ENCODE data around the gene CSH2.
"Not testable (repeated sequence)": the region's sequence is repeated elsewhere in the genome, so short reads cannot be mapped to it uniquely, and the experiment has no call there.

The CSH2 gene

GRCh38 chr17:63881935-63882601, 8.6 kb upstream of the CSH2 start, which contains the start of gene GH2:
GH2 (minus strand) TSS chr17:63881944; CDS start chr17:63881801, 143 bp downstream.
- no CpG with 5 or more reads among the region's 15 CpGs for WGBS, 2 donors (ENCODE audit: extremely low coverage in 2 of 2, insufficient read length in 2 of 2, insufficient replicate concordance in 1 of 2)
- H3K4me1 ChIP-seq (ENCODE audit: control insufficient read depth in 2 of 2, insufficient read depth in 1 of 2, low read depth in 1 of 2, low read length in 2 of 2), result no peaks in the 10 kb centered on the region

GRCh38 chr17:63881337-63881736, 7.9 kb upstream of the CSH2 start:
- not testable (repeated sequence) for H2AFZ ChIP-seq (ENCODE audit: low read length); H4K8ac ChIP-seq (ENCODE audit: low read depth, low read length); H2BK120ac ChIP-seq (ENCODE audit: low read depth, low read length); H3K79me1 ChIP-seq (ENCODE audit: low read depth, low read length); H3K36me3 ChIP-seq (replicated peaks in 1 of 2; ENCODE audit: control insufficient read depth in 2 of 2, insufficient read depth in 2 of 2, low read length in 2 of 2); H4K91ac ChIP-seq (ENCODE audit: low read depth, low read length, poor library complexity); H3K14ac ChIP-seq (ENCODE audit: low read length); H2BK15ac ChIP-seq (ENCODE audit: low read length); H2BK12ac ChIP-seq (ENCODE audit: low read length); H3K9me3 ChIP-seq (replicated peaks in 1 of 2; ENCODE audit: control insufficient read depth in 2 of 2, insufficient read depth in 1 of 2, low read depth in 1 of 2, low read length in 2 of 2); H3K18ac ChIP-seq (ENCODE audit: low read length); H3K23ac ChIP-seq (ENCODE audit: low read depth, low read length, poor library complexity); H2AK5ac ChIP-seq (ENCODE audit: low read depth, low read length); H3K4me2 ChIP-seq (ENCODE audit: insufficient read depth, low read length, poor library complexity, severe bottlenecking); H3K4ac ChIP-seq (ENCODE audit: low read length); H3K4me1 ChIP-seq (ENCODE audit: control insufficient read depth in 2 of 2, insufficient read depth in 1 of 2, low read depth in 1 of 2, low read length in 2 of 2); H3K9ac ChIP-seq (ENCODE audit: low read depth, low read length, poor library complexity); H3K4me3 ChIP-seq (ENCODE audit: low read length in 2 of 2); H2BK5ac ChIP-seq (ENCODE audit: low read length); H3K27ac ChIP-seq (replicated peaks; ENCODE audit: low read length); DNase-seq (ENCODE audit: low spot score); H3K27me3 ChIP-seq (ENCODE audit: control insufficient read depth in 3 of 3, insufficient read depth in 3 of 3, low read depth in 1 of 3, low read length in 3 of 3)
- WGBS, 2 donors (ENCODE audit: extremely low coverage in 2 of 2, insufficient read length in 2 of 2, insufficient replicate concordance in 1 of 2), result no CpG with 5 or more reads among the region's 11 CpGs

More at GRCh38 chr17:63881935-63882601, 8.6 kb upstream of the CSH2 start, which contains the start of gene GH2:
- no peak within 1 kb of the TSS for H3K4me3 ChIP-seq (ENCODE audit: low read length in 2 of 2)
- H2BK120ac ChIP-seq (ENCODE audit: low read depth, low read length), result no peak within 1 kb of the TSS
- no peaks in the 10 kb centered on the region for H3K27me3 ChIP-seq (ENCODE audit: control insufficient read depth in 3 of 3, insufficient read depth in 3 of 3, low read depth in 1 of 3, low read length in 3 of 3)
- H3K27ac ChIP-seq (replicated peaks; ENCODE audit: low read length), result no peak within 1 kb of the TSS
- no peaks in the 10 kb centered on the region for H3K9me3 ChIP-seq (replicated peaks in 1 of 2; ENCODE audit: control insufficient read depth in 2 of 2, insufficient read depth in 1 of 2, low read depth in 1 of 2, low read length in 2 of 2)
- no peak within 1 kb of the TSS for H4K8ac ChIP-seq (ENCODE audit: low read depth, low read length)
- no peak within 1 kb of the TSS for H4K91ac ChIP-seq (ENCODE audit: low read depth, low read length, poor library complexity)
- no peak within 1 kb of the TSS for H3K4me2 ChIP-seq (ENCODE audit: insufficient read depth, low read length, poor library complexity, severe bottlenecking)
- H3K4ac ChIP-seq (ENCODE audit: low read length), result no peak within 1 kb of the TSS
- H3K36me3 ChIP-seq (replicated peaks in 1 of 2; ENCODE audit: control insufficient read depth in 2 of 2, insufficient read depth in 2 of 2, low read length in 2 of 2), result no peaks in the 10 kb centered on the region
- no peak within 1 kb of the TSS for H2AK5ac ChIP-seq (ENCODE audit: low read depth, low read length)
- no peak within 1 kb of the TSS for H3K9ac ChIP-seq (ENCODE audit: low read depth, low read length, poor library complexity)
- H3K14ac ChIP-seq (ENCODE audit: low read length), result peak within 1 kb of the TSS; percentile 71
- H2BK12ac ChIP-seq (ENCODE audit: low read length), result no peak within 1 kb of the TSS
- no peak within 1 kb of the TSS for H2BK15ac ChIP-seq (ENCODE audit: low read length)
- H3K18ac ChIP-seq (ENCODE audit: low read length), result no peak within 1 kb of the TSS
- H3K23ac ChIP-seq (ENCODE audit: low read depth, low read length, poor library complexity), result peak within 1 kb of the TSS; percentile 43
- peak within 1 kb of the TSS; percentile 82 for H2BK5ac ChIP-seq (ENCODE audit: low read length)
- no peak within 1 kb of the TSS for H2AFZ ChIP-seq (ENCODE audit: low read length)
- DNase-seq (ENCODE audit: low spot score), result peak; percentile 48
- no peaks in the 10 kb centered on the region for H3K79me1 ChIP-seq (ENCODE audit: low read depth, low read length)

- Histone ChIP-seq H3K14ac (ENCODE audit: low read length) (peak overlapping the region; percentile 71), H2BK120ac (ENCODE audit: low read depth, low read length) (no peak overlapping the region), H3K27ac (replicated peaks; ENCODE audit: low read length) (no peak overlapping the region), H4K8ac (ENCODE audit: low read depth, low read length) (no peak overlapping the region), H3K4me2 (ENCODE audit: insufficient read depth, low read length, poor library complexity, severe bottlenecking) (no peak overlapping the region), H3K9me3 (replicated peaks in 1 of 2; ENCODE audit: control insufficient read depth in 2 of 2, insufficient read depth in 1 of 2, low read depth in 1 of 2, low read length in 2 of 2) (no peaks in the 10 kb centered on the region), H3K4ac (ENCODE audit: low read length) (no peak overlapping the region), H2AK5ac (ENCODE audit: low read depth, low read length) (no peak overlapping the region), H3K9ac (ENCODE audit: low read depth, low read length, poor library complexity) (no peak overlapping the region), H3K23ac (ENCODE audit: low read depth, low read length, poor library complexity) (no peak overlapping the region), H2AFZ (ENCODE audit: low read length) (no peak overlapping the region), H4K91ac (ENCODE audit: low read depth, low read length, poor library complexity) (no peak overlapping the region), H2BK5ac (ENCODE audit: low read length) (peak overlapping the region; percentile 82), H2BK15ac (ENCODE audit: low read length) (no peak overlapping the region), H3K18ac (ENCODE audit: low read length) (no peak overlapping the region), H3K4me3 (ENCODE audit: low read length in 2 of 2) (no peak overlapping the region), H3K27me3 (ENCODE audit: control insufficient read depth in 3 of 3, insufficient read depth in 3 of 3, low read depth in 1 of 3, low read length in 3 of 3) (no peaks in the 10 kb centered on the region), H2BK12ac (ENCODE audit: low read length) (no peak overlapping the region), H3K4me1 (ENCODE audit: control insufficient read depth in 2 of 2, insufficient read depth in 1 of 2, low read depth in 1 of 2, low read length in 2 of 2) (no peaks in the 10 kb centered on the region), H3K36me3 (replicated peaks in 1 of 2; ENCODE audit: control insufficient read depth in 2 of 2, insufficient read depth in 2 of 2, low read length in 2 of 2) (no peaks in the 10 kb centered on the region), H3K79me1 (ENCODE audit: low read depth, low read length) (no peaks in the 10 kb centered on the region)
- WGBS, 2 donors (ENCODE audit: extremely low coverage in 2 of 2, insufficient read length in 2 of 2, insufficient replicate concordance in 1 of 2), result no CpG with 5 or more reads among the region's 12 CpGs
- no peak for DNase-seq (ENCODE audit: low spot score)
These were observed 7.2 kb upstream of the CSH2 start for GRCh38 chr17:63880706-63881105.

GRCh38 chr17:63878413-63878812, 4.9 kb upstream of the CSH2 start:
- not testable (repeated sequence) for H3K36me3 ChIP-seq (replicated peaks in 1 of 2; ENCODE audit: control insufficient read depth in 2 of 2, insufficient read depth in 2 of 2, low read length in 2 of 2); H3K14ac ChIP-seq (ENCODE audit: low read length); H3K4ac ChIP-seq (ENCODE audit: low read length); H3K9ac ChIP-seq (ENCODE audit: low read depth, low read length, poor library complexity); H2AFZ ChIP-seq (ENCODE audit: low read length); H3K9me3 ChIP-seq (replicated peaks in 1 of 2; ENCODE audit: control insufficient read depth in 2 of 2, insufficient read depth in 1 of 2, low read depth in 1 of 2, low read length in 2 of 2); H4K8ac ChIP-seq (ENCODE audit: low read depth, low read length); H3K4me1 ChIP-seq (ENCODE audit: control insufficient read depth in 2 of 2, insufficient read depth in 1 of 2, low read depth in 1 of 2, low read length in 2 of 2); H3K4me3 ChIP-seq (ENCODE audit: low read length in 2 of 2); H2BK15ac ChIP-seq (ENCODE audit: low read length); DNase-seq (ENCODE audit: low spot score); H4K91ac ChIP-seq (ENCODE audit: low read depth, low read length, poor library complexity); H3K27me3 ChIP-seq (ENCODE audit: control insufficient read depth in 3 of 3, insufficient read depth in 3 of 3, low read depth in 1 of 3, low read length in 3 of 3); H3K4me2 ChIP-seq (ENCODE audit: insufficient read depth, low read length, poor library complexity, severe bottlenecking); H3K23ac ChIP-seq (ENCODE audit: low read depth, low read length, poor library complexity); H2AK5ac ChIP-seq (ENCODE audit: low read depth, low read length); H3K27ac ChIP-seq (replicated peaks; ENCODE audit: low read length); H2BK120ac ChIP-seq (ENCODE audit: low read depth, low read length); H3K79me1 ChIP-seq (ENCODE audit: low read depth, low read length); H2BK5ac ChIP-seq (ENCODE audit: low read length); H2BK12ac ChIP-seq (ENCODE audit: low read length); H3K18ac ChIP-seq (ENCODE audit: low read length)
- no CpG with 5 or more reads among the region's 9 CpGs for WGBS, 2 donors (ENCODE audit: extremely low coverage in 2 of 2, insufficient read length in 2 of 2, insufficient replicate concordance in 1 of 2)

Data from neuronal stem cell (in vitro differentiated cells).